ENCODE measurements around the gene GSN. TPM values are rescaled to one million over a fixed set of nuclear protein-coding genes. Genes with fewer than 3 reads are reported as not detected.

Gene GSN
- total RNA-seq, 1 donor from 2014 or later, result 84.7 TPM

DNA sequence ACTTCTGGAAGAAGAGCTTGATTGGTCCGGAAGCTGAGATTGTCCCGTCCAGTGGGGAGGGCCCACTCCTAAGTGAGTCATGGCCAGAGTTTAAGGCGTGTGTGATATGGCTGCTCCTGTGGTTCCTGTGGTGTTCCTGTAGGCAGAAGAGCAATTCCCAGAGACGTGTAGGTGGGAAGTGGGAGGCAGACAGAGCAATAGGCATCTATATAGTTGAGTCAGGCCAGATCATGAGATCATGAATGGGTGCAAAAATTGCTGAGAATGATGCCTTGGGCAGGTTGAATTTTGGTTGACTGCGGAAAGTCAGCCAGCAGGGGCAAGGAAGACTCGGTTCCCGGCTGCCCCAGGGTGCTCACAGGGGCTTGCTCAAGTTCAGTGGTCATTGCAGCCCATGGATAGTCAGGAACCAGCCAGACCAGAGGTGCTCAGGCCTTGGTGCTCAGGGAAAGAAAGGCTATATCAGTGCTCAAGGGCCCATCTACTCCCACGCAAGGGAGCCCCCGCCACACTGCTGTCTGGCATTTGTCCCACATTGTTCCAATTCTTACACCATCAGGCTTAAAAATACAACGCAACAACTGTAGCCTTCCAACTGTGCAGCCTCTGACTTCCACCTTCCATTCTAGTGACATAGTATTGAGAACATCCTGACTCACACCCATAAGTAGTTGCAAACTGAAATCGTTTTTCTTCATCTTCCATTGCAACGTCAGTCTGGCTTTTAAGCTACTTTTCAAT is 21.0 kb upstream of the GSN start:
- no peaks in the 10 kb centered on the region for H3K27me3 Mint-ChIP-seq (ENCODE audit: low read depth)
- peaks cover 7% of the 10 kb centered on the region for H3K36me3 Mint-ChIP-seq (ENCODE audit: low read depth)
- no peak for DNase-seq (ENCODE audit: low read depth, low spot score)
- H3K27ac Mint-ChIP-seq (ENCODE audit: unreplicated experiment), result no peak overlapping the region
- H3K9me3 Mint-ChIP-seq, result peaks cover 3% of the 10 kb centered on the region
- no peaks in the 10 kb centered on the region for H3K4me1 Mint-ChIP-seq
- no peak overlapping the region for H3K4me3 Mint-ChIP-seq
- TF ChIP-seq, protein P1, sequence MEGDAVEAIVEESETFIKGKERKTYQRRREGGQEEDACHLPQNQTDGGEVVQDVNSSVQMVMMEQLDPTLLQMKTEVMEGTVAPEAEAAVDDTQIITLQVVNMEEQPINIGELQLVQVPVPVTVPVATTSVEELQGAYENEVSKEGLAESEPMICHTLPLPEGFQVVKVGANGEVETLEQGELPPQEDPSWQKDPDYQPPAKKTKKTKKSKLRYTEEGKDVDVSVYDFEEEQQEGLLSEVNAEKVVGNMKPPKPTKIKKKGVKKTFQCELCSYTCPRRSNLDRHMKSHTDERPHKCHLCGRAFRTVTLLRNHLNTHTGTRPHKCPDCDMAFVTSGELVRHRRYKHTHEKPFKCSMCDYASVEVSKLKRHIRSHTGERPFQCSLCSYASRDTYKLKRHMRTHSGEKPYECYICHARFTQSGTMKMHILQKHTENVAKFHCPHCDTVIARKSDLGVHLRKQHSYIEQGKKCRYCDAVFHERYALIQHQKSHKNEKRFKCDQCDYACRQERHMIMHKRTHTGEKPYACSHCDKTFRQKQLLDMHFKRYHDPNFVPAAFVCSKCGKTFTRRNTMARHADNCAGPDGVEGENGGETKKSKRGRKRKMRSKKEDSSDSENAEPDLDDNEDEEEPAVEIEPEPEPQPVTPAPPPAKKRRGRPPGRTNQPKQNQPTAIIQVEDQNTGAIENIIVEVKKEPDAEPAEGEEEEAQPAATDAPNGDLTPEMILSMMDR (conservative IDR thresholded peaks at IDR 0.05), result no peak

GRCh38 chr9:121249563-121249962 is 18.4 kb upstream of the GSN start:
- H3K4me1 Mint-ChIP-seq, result peaks cover 8% of the 10 kb centered on the region
- no peak for DNase-seq (ENCODE audit: low read depth, low spot score)
- no peak overlapping the region for H3K4me3 Mint-ChIP-seq
- peaks cover 2% of the 10 kb centered on the region for H3K36me3 Mint-ChIP-seq (ENCODE audit: low read depth)
- no peaks in the 10 kb centered on the region for H3K27me3 Mint-ChIP-seq (ENCODE audit: low read depth)
- TF ChIP-seq, protein P1 (conservative IDR thresholded peaks at IDR 0.05), result no peak
- H3K27ac Mint-ChIP-seq (ENCODE audit: unreplicated experiment), result no peak overlapping the region
- no peaks in the 10 kb centered on the region for H3K9me3 Mint-ChIP-seq

GRCh38 chr9:121252104-121252851 is 15.7 kb upstream of the GSN start:
- DNase-seq (ENCODE audit: low read depth, low spot score), result no peak
- TF ChIP-seq, protein P1 (conservative IDR thresholded peaks at IDR 0.05), result no peak
- Mint-ChIP-seq H3K27me3 (ENCODE audit: low read depth) (no peaks in the 10 kb centered on the region), H3K4me3 (no peak overlapping the region), H3K9me3 (no peaks in the 10 kb centered on the region), H3K4me1 (peaks cover 8% of the 10 kb centered on the region), H3K36me3 (ENCODE audit: low read depth) (no peaks in the 10 kb centered on the region), H3K27ac (ENCODE audit: unreplicated experiment) (no peak overlapping the region)

DNA sequence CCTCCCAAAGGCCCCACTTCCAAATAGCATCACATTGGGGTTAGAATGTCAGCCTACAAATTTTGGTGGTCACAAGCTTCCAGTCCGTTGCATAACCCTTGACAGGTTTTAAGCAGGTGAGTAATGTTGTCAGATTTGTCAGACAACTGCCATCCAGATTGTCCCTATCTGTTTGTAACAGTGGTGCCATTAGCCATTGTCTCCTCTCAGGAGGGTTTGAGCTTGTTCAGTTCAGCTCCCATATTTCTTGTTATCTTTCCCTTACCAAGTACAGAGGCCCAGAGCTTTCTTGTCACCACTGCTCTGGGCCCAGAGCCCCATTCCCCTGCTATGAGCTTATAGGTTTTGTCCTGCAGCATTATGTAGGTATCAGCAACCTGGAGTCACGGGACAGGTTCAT is 14.8 kb upstream of the GSN start:
- H3K27me3 Mint-ChIP-seq (ENCODE audit: low read depth), result no peaks in the 10 kb centered on the region
- H3K36me3 Mint-ChIP-seq (ENCODE audit: low read depth), result no peaks in the 10 kb centered on the region
- H3K4me1 Mint-ChIP-seq, result peaks cover 8% of the 10 kb centered on the region
- DNase-seq (ENCODE audit: low read depth, low spot score), result no peak
- no peak overlapping the region for H3K27ac Mint-ChIP-seq (ENCODE audit: unreplicated experiment)
- no peak overlapping the region for H3K4me3 Mint-ChIP-seq
- H3K9me3 Mint-ChIP-seq, result no peaks in the 10 kb centered on the region
- TF ChIP-seq, protein P1 (conservative IDR thresholded peaks at IDR 0.05), result no peak

GRCh38 chr9:121253821-121254501 is 14.0 kb upstream of the GSN start:
- TF ChIP-seq, protein P1 (conservative IDR thresholded peaks at IDR 0.05), result no peak
- Mint-ChIP-seq H3K27me3 (ENCODE audit: low read depth) (no peaks in the 10 kb centered on the region), H3K36me3 (ENCODE audit: low read depth) (no peaks in the 10 kb centered on the region), H3K27ac (ENCODE audit: unreplicated experiment) (no peak overlapping the region), H3K4me3 (no peak overlapping the region), H3K9me3 (no peaks in the 10 kb centered on the region), H3K4me1 (peaks cover 10% of the 10 kb centered on the region)
- no peak for DNase-seq (ENCODE audit: low read depth, low spot score)

Measured in neural crest cell (in vitro differentiated cells).